B cell (primary cell): ENCODE measurements around the gene NRF1. TPM values are rescaled to one million over a fixed set of nuclear protein-coding genes. Genes with fewer than 3 reads are reported as not detected.

Source experiments
- ATAC-seq: fragments of 200-7000 bp; cut with Tn5 transposase; one replicate; pipeline ENCODE4 v1.10.0; 2021; ENCODE audit warnings: low read depth, mild to moderate bottlenecking, moderate number of reproducible peaks, moderate library complexity
- CTCF ChIA-PET: fragments of 350-600 bp; sonication (Branson Sonifier 250); formaldehyde crosslinking; loops from one replicate; lab custom pipeline; 2021; ENCODE audit warnings: antibody characterized with exemption, inconsistent platforms; lab: Charles Lee
- POLR2A ChIA-PET: fragments of 350-600 bp; sonication (Branson Sonifier 250); formaldehyde crosslinking; loops from one replicate; lab custom pipeline; 2021; ENCODE audit warnings: antibody characterized with exemption; lab: Charles Lee
- DNase-seq: peaks from one replicate; pipeline ENCODE4 v3.0.0; 2013
- H2AFZ ChIP-seq: 2 replicates; pipeline ENCODE4 v1.6.1; 2012; ENCODE audit warnings: mild to moderate bottlenecking, low read depth, low read length; ENCODE audit not compliant: insufficient read depth, poor library complexity, severe bottlenecking
- H3K27ac ChIP-seq, 2 donors: 1 replicate in 1 of 2; 2 replicates in 1 of 2; pipeline ENCODE4 v1.5.1; 2012 to 2013; ENCODE audit warnings: low read length in 2 of 2, mild to moderate bottlenecking in 2 of 2, moderate library complexity in 1 of 2
- H3K27me3 ChIP-seq, 4 experiments: fragments of 200-600 bp in 1 of 4; sonication (generic) in 1 of 4; replicated peaks in 1 of 4; 1 replicate in 2 of 4; 2 replicates in 2 of 4; pipeline versions ENCODE4 v1.6.1 to v1.7.0; 2013 to 2016; ENCODE audit warnings: low read length in 3 of 4, mild to moderate bottlenecking in 2 of 4, mixed read lengths in 1 of 4, moderate library complexity in 1 of 4; ENCODE audit not compliant: insufficient read depth in 4 of 4, control insufficient read depth in 3 of 4; ENCODE audit errors: control extremely low read depth in 1 of 4
- H3K36me3 ChIP-seq, 2 experiments: replicated peaks in 1 of 2; 1 replicate in 1 of 2; 2 replicates in 1 of 2; pipeline versions ENCODE4 v1.6.1 to v1.7.1; 2013; ENCODE audit warnings: low read length in 1 of 2; ENCODE audit not compliant: insufficient read depth in 2 of 2, control insufficient read depth in 1 of 2; ENCODE audit errors: control extremely low read depth in 1 of 2, extremely low read depth in 1 of 2
- H3K4me1 ChIP-seq, 2 donors: fragments of 200-600 bp in 1 of 2; sonication (generic) in 1 of 2; 1 replicate in 1 of 2; 2 replicates in 1 of 2; pipeline versions ENCODE4 v1.5.1 to v1.6.1; 2013 to 2017; ENCODE audit warnings: low read length in 2 of 2; ENCODE audit not compliant: control insufficient read depth in 2 of 2, insufficient read depth in 2 of 2
- H3K4me2 ChIP-seq: replicated peaks from 2 replicates; pipeline ENCODE3; 2012; ENCODE audit warnings: mild to moderate bottlenecking, low read depth, low read length; ENCODE audit not compliant: poor library complexity, severe bottlenecking
- H3K4me3 ChIP-seq, 5 experiments: fragments of 200-600 bp in 1 of 5; sonication (generic) in 1 of 5; 1 replicate in 3 of 5; 2 replicates in 2 of 5; pipeline versions ENCODE4 v1.5.1 to v1.7.0; 2011 to 2016; ENCODE audit warnings: low read length in 4 of 5, mild to moderate bottlenecking in 4 of 5, low read depth in 2 of 5, control low read depth in 1 of 5, moderate library complexity in 1 of 5; ENCODE audit not compliant: insufficient read depth in 1 of 5; ENCODE audit errors: control extremely low read depth in 1 of 5, extremely low read depth in 1 of 5
- H3K79me2 ChIP-seq: fragments of 200-600 bp; sonication (generic); one replicate; pipeline ENCODE4 v1.6.0; 2016; ENCODE audit warnings: low read length; ENCODE audit not compliant: control insufficient read depth, insufficient read depth
- H3K9ac ChIP-seq: fragments of 200-600 bp; sonication (generic); 2 replicates; pipeline ENCODE4 v1.6.1; 2017; ENCODE audit warnings: mild to moderate bottlenecking, low read length, moderate library complexity
- H3K9me3 ChIP-seq, 3 donors: one replicate each; pipeline versions ENCODE4 v1.6.1 to v1.7.1; 2013; ENCODE audit warnings: low read length in 2 of 3; ENCODE audit not compliant: control insufficient read depth in 2 of 3, insufficient read depth in 1 of 3; ENCODE audit errors: control extremely low read depth in 1 of 3
- H4K20me1 ChIP-seq: 2 replicates; pipeline ENCODE4 v1.6.0; 2012; ENCODE audit warnings: mild to moderate bottlenecking, low read length; ENCODE audit not compliant: insufficient read depth, control insufficient read depth, poor library complexity, severe bottlenecking
- H3K27ac Mint-ChIP-seq: one replicate; pipeline ENCODE4 v1.8.0; 2021; ENCODE audit warnings: mixed read lengths
- H3K27me3 Mint-ChIP-seq: one replicate; pipeline ENCODE4 v1.8.0; 2021; ENCODE audit warnings: mixed read lengths
- H3K4me1 Mint-ChIP-seq: one replicate; pipeline ENCODE4 v1.8.0; 2021; ENCODE audit warnings: mixed read lengths
- H3K4me3 Mint-ChIP-seq: one replicate; pipeline ENCODE4 v1.8.0; 2021; ENCODE audit warnings: mixed read lengths
- H3K9me3 Mint-ChIP-seq: one replicate; pipeline ENCODE4 v1.8.0; 2022; ENCODE audit warnings: mixed read lengths; ENCODE audit not compliant: insufficient read depth
- CTCF ChIP-seq: fragments of 200-600 bp; IDR thresholded peaks from one replicate; pipeline ENCODE4 v1.8.0; 2022; ENCODE audit warnings: antibody characterized with exemption, mild to moderate bottlenecking
- EZH2 ChIP-seq: IDR thresholded peaks from 2 replicates; pipeline ENCODE4 v1.6.1; 2012; ENCODE audit warnings: borderline replicate concordance, low read depth, mild to moderate bottlenecking, moderate library complexity, low read length; ENCODE audit not compliant: insufficient read depth, poor library complexity, severe bottlenecking
- WGBS: methylation state at CpG from one replicate; pipeline ENCODE4 v1.1.5; 2013; ENCODE audit warnings: missing lambda C conversion rate; ENCODE audit not compliant: insufficient coverage; 5-methylcytosine and 5-hydroxymethylcytosine counted together
- intact Hi-C: fragments of 100-400 bp; cut with micrococcal nuclease; formaldehyde crosslinking; loops from one replicate; pipeline ENCODE4 v1.10.0; 2022
- polyA plus RNA-seq: library from polyadenylated mRNA; depleted of rRNA; stranded (reverse); fragments of >200 nt; gene quantifications from 2 replicates; pipeline ENCODE4 v1.2.3, GENCODE V29; 2012
- total RNA-seq, 2 donors: library from RNA; stranded (reverse); fragments of 120-200 nt in 1 of 2; gene quantifications; 1 replicate in 1 of 2; 2 replicates in 1 of 2; pipeline versions ENCODE4 v1.2.3 to v1.2.4, GENCODE V29; 2013 to 2022

Gene NRF1
- total and polyA plus RNA-seq, 2 donors (not counting 1 experiment from before 2014, with no cell fraction given), result 19.6 to 53.0 TPM

- H3K36me3 ChIP-seq, result no peaks in the 10 kb centered on the region
- POLR2A ChIA-PET, result no interaction called here
- WGBS, result 25% methylated on average over 19 of the region's 25 CpGs
- Mint-ChIP-seq H3K4me3 (peak overlapping the region; percentile 50), H3K27ac (no peak overlapping the region), H3K27me3 (peaks cover 57% of the 10 kb centered on the region), H3K4me1 (peaks cover 43% of the 10 kb centered on the region), H3K9me3 (no peaks in the 10 kb centered on the region)
- peak overlapping the region; percentile 14 for H2AFZ ChIP-seq
- no peak overlapping the region for H3K9ac ChIP-seq
- DNase-seq, result no peak
- intact Hi-C loops, result loop anchor here (5.0 kb wide), 1 partner anchor 168 kb away; the partner anchor contains the start of gene UBE2H
- TF ChIP-seq EZH2, result no peak
- no peak for TF ChIP-seq CTCF
- no peak for ATAC-seq
- H3K79me2 ChIP-seq, result no peaks in the 10 kb centered on the region
- peak overlapping the region; percentile 78 for H3K4me2 ChIP-seq
- H3K4me1 ChIP-seq, result peaks cover 56 to 57% of the 10 kb centered on the region in 2 donors
- H3K27me3 ChIP-seq, result peaks cover 0 to 82% (median 53%) of the 10 kb centered on the region in 4 experiments
- H3K9me3 ChIP-seq, result peaks cover 0 to 50% (median 0%) of the 10 kb centered on the region in 3 donors
- CTCF ChIA-PET, result no interaction called here
- peak overlapping the region in 1 of 5 experiments; percentile 58 for H3K4me3 ChIP-seq
- peaks cover 18% of the 10 kb centered on the region for H4K20me1 ChIP-seq
- H3K27ac ChIP-seq, result no peak overlapping the region
Measured at GRCh38 chr7:129784437-129784782, 172.9 kb downstream of the NRF1 start.

GRCh38 chr7:129784783-129785684 is 173.5 kb downstream of the NRF1 start:
- H3K4me1 ChIP-seq, result peaks cover 56 to 57% of the 10 kb centered on the region in 2 donors
- H2AFZ ChIP-seq, result peak overlapping the region; percentile 46
- ATAC-seq, result no peak
- no peak overlapping the region for H3K27ac ChIP-seq
- ChIA-PET CTCF (interaction anchor here (0.7 to 1.3 kb wide), 2 partner anchors 40 to 973 kb away, joined by 3 read pairs; no protein-coding TSS in a partner anchor), POLR2A (no interaction called here)
- H4K20me1 ChIP-seq, result peaks cover 18% of the 10 kb centered on the region
- no peak overlapping the region for H3K27ac Mint-ChIP-seq
- intact Hi-C loops, result loop anchor here (5.0 kb wide), 1 partner anchor 167 kb away; the partner anchor contains the start of gene UBE2H
- no peaks in the 10 kb centered on the region for H3K79me2 ChIP-seq
- H3K4me3 ChIP-seq, result peak overlapping the region in 4 of 5 experiments; percentile 23 to 58 (median 26)
- no peaks in the 10 kb centered on the region for H3K9me3 Mint-ChIP-seq
- H3K9ac ChIP-seq, result peak overlapping the region; percentile 50
- H3K4me1 Mint-ChIP-seq, result peaks cover 43% of the 10 kb centered on the region
- peaks cover 0 to 50% (median 0%) of the 10 kb centered on the region in 3 donors for H3K9me3 ChIP-seq
- peak overlapping the region; percentile 78 for H3K4me2 ChIP-seq
- H3K36me3 ChIP-seq, result no peaks in the 10 kb centered on the region
- H3K27me3 ChIP-seq, result peaks cover 0 to 81% (median 53%) of the 10 kb centered on the region in 4 experiments
- WGBS, result 8% methylated on average over 27 of the region's 37 CpGs
- no peak for TF ChIP-seq CTCF
- TF ChIP-seq EZH2, result peak; percentile 65
- peak; percentile 50 for DNase-seq
- peak overlapping the region; percentile 68 for H3K4me3 Mint-ChIP-seq
- H3K27me3 Mint-ChIP-seq, result peaks cover 60% of the 10 kb centered on the region
